GM19238 (cell line): ENCODE measurements around the gene USP3.

Experiments used
- DNase-seq: peaks from one replicate; pipeline ENCODE4 v3.0.0; 2011; ENCODE audit warnings: low spot score; ENCODE audit not compliant: insufficient read length

USP3 gene

GRCh38 chr15:63497642-63498467 lies 6.5 kb upstream of the USP3 start:
- no peak for DNase-seq

GRCh38 chr15:63499175-63499549 lies 5.2 kb upstream of the USP3 start:
- DNase-seq, result no peak

DNA sequence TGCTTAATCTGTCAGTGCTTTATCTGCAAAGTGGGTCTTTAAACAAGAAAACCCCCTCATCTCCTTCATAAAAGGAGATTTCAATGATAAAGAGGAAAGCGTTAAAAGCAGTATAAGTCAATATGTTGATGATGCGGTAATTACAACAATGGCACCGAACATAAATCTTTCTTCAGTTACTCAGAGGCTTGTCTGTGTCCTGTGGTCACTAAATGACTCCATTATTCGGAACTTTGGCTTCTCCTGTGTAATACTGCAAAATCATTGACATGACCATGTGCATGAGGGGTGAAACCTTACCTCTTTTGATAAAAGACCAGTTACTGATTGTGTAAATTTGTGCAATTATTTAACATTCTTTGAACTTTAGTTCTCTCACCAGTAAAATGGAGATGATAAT lies 4.8 kb upstream of the USP3 start:
- no peak for DNase-seq

GRCh38 chr15:63500265-63501250 lies 3.8 kb upstream of the USP3 start:
- DNase-seq, result no peak

DNA sequence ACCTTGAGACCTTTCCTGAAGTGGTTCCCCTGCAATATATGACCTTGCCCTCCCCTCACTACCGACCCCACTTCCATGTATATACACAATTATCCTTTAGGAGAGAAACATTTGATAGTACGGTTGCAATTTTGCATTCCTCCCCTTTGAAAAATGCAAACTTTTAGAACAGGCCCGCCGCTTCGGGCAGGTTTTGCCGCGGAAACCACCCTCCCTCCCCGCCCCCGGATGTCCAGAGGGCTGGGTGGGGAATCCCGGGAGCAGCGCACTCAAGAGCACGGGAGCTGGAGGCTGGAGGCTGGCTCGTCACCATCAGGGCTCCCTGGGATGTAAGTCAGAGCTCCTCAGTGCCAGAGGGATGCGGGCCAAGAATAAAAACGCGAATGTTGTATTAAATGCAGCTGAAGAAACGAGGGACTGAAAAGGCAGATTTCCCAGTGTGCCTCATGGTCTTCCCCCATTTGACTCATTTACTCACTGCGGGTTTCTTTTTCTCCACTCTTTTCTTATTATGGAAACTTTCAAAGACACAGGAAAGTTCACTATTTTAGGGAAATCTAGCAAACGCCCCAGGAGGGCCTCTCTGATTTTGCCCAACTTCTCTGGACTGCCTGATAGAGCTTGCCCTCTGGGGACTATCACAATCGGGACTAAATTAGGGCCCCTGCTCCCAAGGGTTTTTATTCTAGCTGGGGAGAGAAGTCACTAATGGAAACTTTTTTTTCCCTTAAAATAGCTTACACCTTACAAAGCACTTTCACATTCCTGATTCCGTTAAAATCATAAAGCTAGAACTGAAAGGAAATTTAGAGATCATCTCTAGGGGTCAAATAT lies 2.9 kb upstream of the USP3 start:
- DNase-seq, result no peak

GRCh38 chr15:63502137-63502766 lies 2.1 kb upstream of the USP3 start:
- no peak for DNase-seq

- DNase-seq, result peak; percentile 67
Measured at GRCh38 chr15:63502843-63503738, 1.3 kb upstream of the USP3 start.

GRCh38 chr15:63503739-63504246 lies 600 bp upstream of the USP3 start:
- DNase-seq, result no peak

- no peak for DNase-seq
Measured at GRCh38 chr15:63504979-63505841, 817 bp downstream of the USP3 start.

DNA sequence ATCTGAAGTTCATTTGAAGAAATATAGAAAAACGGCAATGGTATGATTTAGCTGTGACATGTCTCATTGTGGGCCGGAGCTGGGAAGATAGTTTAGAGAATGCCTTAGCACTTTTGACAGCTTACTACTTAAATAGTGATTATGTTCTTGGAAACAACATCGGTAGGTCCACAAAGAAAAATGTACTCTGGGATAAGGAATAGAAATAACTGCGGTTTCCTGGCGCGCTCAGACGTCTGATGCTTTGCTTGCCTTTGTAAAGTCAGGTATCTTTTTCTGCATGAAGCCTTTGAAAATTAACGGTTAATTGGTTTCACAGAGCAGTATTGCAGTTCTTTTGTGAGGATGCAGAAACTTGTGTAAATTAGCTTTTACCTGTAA lies 1.4 kb downstream of the USP3 start:
- DNase-seq, result no peak

DNA sequence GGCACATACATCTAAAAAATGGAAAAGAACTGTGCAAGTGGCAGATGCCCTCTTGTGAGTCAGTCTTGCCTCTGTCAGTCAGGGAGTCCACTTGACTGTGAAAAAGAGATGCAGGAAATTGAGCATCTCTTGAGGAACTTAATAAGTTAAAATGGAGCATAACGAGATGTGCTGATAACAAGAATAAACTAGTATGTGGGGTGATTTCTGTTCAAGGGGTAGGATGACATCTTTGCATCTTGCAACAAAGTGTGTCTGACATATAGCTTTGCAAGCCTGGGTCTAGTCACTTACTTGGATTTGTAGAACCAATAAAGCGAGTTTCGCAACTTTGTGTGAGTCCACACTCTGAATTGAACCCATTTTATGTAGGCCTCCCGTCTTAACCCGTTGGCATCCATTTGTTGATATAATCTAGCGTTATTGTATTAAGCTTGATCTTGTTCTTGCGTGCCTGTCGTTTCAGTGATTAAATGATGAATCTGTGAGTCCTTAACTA lies 2.2 kb downstream of the USP3 start:
- DNase-seq, result no peak

GRCh38 chr15:63507878-63508818 lies 3.8 kb downstream of the USP3 start:
- DNase-seq, result no peak

- no peak for DNase-seq
Measured at GRCh38 chr15:63509056-63509954, 4.9 kb downstream of the USP3 start.

DNA sequence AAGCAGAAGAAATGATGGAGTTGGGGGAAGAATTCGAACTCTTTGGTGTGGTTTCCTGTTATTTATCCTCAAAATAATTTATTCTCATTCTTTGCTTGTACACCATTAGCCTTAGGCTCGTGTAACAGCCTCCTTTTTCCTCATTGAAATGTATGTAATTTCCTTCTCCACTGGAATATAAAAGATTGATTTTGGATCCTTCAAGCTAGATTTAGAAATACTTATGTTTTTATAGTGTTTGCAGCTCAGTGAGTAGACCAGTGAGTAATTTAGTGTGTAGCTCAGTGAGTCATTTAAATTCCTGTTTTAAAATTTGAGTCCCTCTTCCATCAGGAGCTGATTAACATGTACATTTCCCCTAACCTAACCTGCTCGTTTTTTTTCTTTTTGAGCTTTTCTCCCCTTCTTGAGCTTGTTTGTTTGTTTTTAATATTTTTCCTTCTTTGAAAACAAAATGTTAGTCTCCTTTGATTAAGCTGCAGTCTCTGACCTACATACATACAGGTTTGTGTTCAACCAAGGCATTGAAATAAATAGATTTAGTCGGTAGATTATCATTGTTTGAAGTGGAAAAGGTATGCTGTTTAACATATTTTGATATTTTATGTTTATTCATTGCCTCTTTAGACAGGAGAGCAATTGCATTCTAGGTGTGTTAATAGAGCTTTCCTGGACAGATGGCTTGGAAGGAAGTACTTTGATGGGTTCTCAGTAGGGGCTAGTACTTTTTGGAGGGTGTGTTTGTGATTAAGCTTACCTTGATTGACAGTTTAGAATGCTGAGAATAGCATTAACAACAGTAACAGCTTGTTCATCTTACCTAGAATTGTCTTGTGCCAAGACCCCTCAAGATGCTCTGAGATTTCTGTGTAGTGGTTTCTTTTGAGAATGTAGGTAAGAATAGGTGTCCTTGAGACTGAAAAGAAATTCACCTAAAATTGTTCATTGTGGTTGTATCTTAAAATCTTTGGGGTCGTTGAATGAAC lies 5.9 kb downstream of the USP3 start:
- DNase-seq, result no peak

- no peak for DNase-seq
Measured at GRCh38 chr15:63512148-63512547, 7.8 kb downstream of the USP3 start.
